ENCODE measurements around the gene DCC.

DCC gene

DNA sequence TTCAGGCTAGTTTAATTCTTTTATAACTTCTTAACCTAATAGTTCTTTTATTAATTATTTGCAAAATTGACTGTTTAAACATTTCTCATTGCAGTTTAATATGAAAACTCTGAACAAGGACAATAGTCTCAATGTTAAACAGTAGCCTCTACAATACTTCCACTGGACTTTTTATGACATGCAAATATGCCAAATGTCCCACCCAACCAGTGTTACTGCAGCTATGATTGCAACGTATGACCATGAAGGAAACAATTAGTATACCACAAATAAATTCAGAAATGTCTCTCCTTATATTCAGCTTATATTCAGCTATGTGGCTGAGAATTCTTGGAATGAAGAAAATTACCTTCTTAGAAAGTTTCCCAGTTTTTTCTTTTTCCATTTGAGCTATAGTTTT is 688.6 kb downstream of the DCC start:
- H3K4me2 ChIP-seq: no peak overlapping the region
- no peaks in the 10 kb centered on the region for H3K4me1 ChIP-seq (ENCODE audit: low read depth, poor library complexity, severe bottlenecking)
- H3K4me3 ChIP-seq (IDR thresholded peaks at IDR 0.05; ENCODE audit: insufficient read depth, low read depth, low read length): no peak overlapping the region
- no peak overlapping the region for H2AFZ ChIP-seq (ENCODE audit: low read depth)
- H4K20me1 ChIP-seq (ENCODE audit: insufficient read depth): no peaks in the 10 kb centered on the region
- H3K27ac ChIP-seq: no peak overlapping the region
- no peak overlapping the region for H3K9ac ChIP-seq
- TF ChIP-seq, protein P1, sequence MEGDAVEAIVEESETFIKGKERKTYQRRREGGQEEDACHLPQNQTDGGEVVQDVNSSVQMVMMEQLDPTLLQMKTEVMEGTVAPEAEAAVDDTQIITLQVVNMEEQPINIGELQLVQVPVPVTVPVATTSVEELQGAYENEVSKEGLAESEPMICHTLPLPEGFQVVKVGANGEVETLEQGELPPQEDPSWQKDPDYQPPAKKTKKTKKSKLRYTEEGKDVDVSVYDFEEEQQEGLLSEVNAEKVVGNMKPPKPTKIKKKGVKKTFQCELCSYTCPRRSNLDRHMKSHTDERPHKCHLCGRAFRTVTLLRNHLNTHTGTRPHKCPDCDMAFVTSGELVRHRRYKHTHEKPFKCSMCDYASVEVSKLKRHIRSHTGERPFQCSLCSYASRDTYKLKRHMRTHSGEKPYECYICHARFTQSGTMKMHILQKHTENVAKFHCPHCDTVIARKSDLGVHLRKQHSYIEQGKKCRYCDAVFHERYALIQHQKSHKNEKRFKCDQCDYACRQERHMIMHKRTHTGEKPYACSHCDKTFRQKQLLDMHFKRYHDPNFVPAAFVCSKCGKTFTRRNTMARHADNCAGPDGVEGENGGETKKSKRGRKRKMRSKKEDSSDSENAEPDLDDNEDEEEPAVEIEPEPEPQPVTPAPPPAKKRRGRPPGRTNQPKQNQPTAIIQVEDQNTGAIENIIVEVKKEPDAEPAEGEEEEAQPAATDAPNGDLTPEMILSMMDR (conservative IDR thresholded peaks at IDR 0.05; ENCODE audit: low read depth, low read length): no peak
- H3K27me3 ChIP-seq (ENCODE audit: insufficient read depth, low read depth): no peaks in the 10 kb centered on the region
- H3K36me3 ChIP-seq (ENCODE audit: insufficient read depth): no peaks in the 10 kb centered on the region
- H3K79me2 ChIP-seq (ENCODE audit: insufficient read depth, low read depth): no peaks in the 10 kb centered on the region

DNA sequence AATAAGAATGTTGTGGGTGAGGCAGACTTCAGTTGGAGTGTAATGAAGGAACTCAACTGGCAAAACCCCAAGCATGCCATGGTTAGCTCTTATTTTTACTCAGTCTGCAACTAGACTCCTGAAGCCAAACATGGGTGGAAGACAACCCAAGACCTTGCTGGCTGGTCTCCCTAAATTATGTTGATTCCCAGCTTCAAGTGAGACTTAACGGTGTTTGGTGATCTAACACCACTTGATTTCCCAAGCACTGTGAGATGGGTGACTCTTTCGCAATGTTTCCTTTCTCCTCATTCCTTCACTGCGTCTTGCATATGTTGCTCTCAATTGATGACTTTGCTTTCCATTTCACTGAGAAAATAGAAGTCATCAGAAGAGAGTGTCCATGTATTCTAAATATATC is 693.1 kb downstream of the DCC start:
- Histone ChIP-seq H3K79me2 (ENCODE audit: insufficient read depth, low read depth) (no peaks in the 10 kb centered on the region), H3K27me3 (ENCODE audit: insufficient read depth, low read depth) (no peaks in the 10 kb centered on the region), H3K4me1 (ENCODE audit: low read depth, poor library complexity, severe bottlenecking) (no peaks in the 10 kb centered on the region), H3K4me3 (IDR thresholded peaks at IDR 0.05; ENCODE audit: insufficient read depth, low read depth, low read length) (no peak overlapping the region), H2AFZ (ENCODE audit: low read depth) (no peak overlapping the region), H4K20me1 (ENCODE audit: insufficient read depth) (no peaks in the 10 kb centered on the region), H3K4me2 (no peak overlapping the region), H3K9ac (no peak overlapping the region), H3K36me3 (ENCODE audit: insufficient read depth) (no peaks in the 10 kb centered on the region), H3K27ac (no peak overlapping the region)
- TF ChIP-seq, protein P1 (conservative IDR thresholded peaks at IDR 0.05; ENCODE audit: low read depth, low read length): no peak

- no peak overlapping the region for H3K27ac ChIP-seq
- no peak overlapping the region for H2AFZ ChIP-seq (ENCODE audit: low read depth)
- H3K4me3 ChIP-seq (IDR thresholded peaks at IDR 0.05; ENCODE audit: insufficient read depth, low read depth, low read length): no peak overlapping the region
- no peaks in the 10 kb centered on the region for H3K27me3 ChIP-seq (ENCODE audit: insufficient read depth, low read depth)
- no peaks in the 10 kb centered on the region for H3K79me2 ChIP-seq (ENCODE audit: insufficient read depth, low read depth)
- no peak overlapping the region for H3K9ac ChIP-seq
- no peaks in the 10 kb centered on the region for H3K36me3 ChIP-seq (ENCODE audit: insufficient read depth)
- no peak overlapping the region for H3K4me2 ChIP-seq
- H3K4me1 ChIP-seq (ENCODE audit: low read depth, poor library complexity, severe bottlenecking): no peaks in the 10 kb centered on the region
- no peaks in the 10 kb centered on the region for H4K20me1 ChIP-seq (ENCODE audit: insufficient read depth)
- TF ChIP-seq, protein P1 (conservative IDR thresholded peaks at IDR 0.05; ENCODE audit: low read depth, low read length): no peak
Measured at GRCh38 chr18:53038608-53039007, 698.6 kb downstream of the DCC start.

GRCh38 chr18:53040286-53040685 is 700.3 kb downstream of the DCC start:
- no peak overlapping the region for H3K9ac ChIP-seq
- no peaks in the 10 kb centered on the region for H3K4me1 ChIP-seq (ENCODE audit: low read depth, poor library complexity, severe bottlenecking)
- no peaks in the 10 kb centered on the region for H3K36me3 ChIP-seq (ENCODE audit: insufficient read depth)
- TF ChIP-seq, protein P1 (conservative IDR thresholded peaks at IDR 0.05; ENCODE audit: low read depth, low read length): no peak
- no peak overlapping the region for H2AFZ ChIP-seq (ENCODE audit: low read depth)
- H3K27me3 ChIP-seq (ENCODE audit: insufficient read depth, low read depth): no peaks in the 10 kb centered on the region
- no peak overlapping the region for H3K4me2 ChIP-seq
- no peaks in the 10 kb centered on the region for H3K79me2 ChIP-seq (ENCODE audit: insufficient read depth, low read depth)
- no peak overlapping the region for H3K4me3 ChIP-seq (IDR thresholded peaks at IDR 0.05; ENCODE audit: insufficient read depth, low read depth, low read length)
- no peak overlapping the region for H3K27ac ChIP-seq
- H4K20me1 ChIP-seq (ENCODE audit: insufficient read depth): no peaks in the 10 kb centered on the region

All from KMS-11 (cell line).